Cardiac atrium fibroblast (primary cell): ENCODE results near the gene PLA2G4C. TPM values are rescaled to one million over a fixed set of nuclear protein-coding genes. Genes with fewer than 3 reads are reported as not detected.

Experiments
- total RNA-seq: library from RNA; depleted of rRNA; stranded (reverse); fragments of >200 nt; gene quantifications from 2 replicates; pipeline ENCODE4 v1.2.3, GENCODE V29; 2015

The PLA2G4C gene, protein sequence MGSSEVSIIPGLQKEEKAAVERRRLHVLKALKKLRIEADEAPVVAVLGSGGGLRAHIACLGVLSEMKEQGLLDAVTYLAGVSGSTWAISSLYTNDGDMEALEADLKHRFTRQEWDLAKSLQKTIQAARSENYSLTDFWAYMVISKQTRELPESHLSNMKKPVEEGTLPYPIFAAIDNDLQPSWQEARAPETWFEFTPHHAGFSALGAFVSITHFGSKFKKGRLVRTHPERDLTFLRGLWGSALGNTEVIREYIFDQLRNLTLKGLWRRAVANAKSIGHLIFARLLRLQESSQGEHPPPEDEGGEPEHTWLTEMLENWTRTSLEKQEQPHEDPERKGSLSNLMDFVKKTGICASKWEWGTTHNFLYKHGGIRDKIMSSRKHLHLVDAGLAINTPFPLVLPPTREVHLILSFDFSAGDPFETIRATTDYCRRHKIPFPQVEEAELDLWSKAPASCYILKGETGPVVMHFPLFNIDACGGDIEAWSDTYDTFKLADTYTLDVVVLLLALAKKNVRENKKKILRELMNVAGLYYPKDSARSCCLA
- 4.5 and 6.3 TPM in 2 replicates for total RNA-seq

DNA sequence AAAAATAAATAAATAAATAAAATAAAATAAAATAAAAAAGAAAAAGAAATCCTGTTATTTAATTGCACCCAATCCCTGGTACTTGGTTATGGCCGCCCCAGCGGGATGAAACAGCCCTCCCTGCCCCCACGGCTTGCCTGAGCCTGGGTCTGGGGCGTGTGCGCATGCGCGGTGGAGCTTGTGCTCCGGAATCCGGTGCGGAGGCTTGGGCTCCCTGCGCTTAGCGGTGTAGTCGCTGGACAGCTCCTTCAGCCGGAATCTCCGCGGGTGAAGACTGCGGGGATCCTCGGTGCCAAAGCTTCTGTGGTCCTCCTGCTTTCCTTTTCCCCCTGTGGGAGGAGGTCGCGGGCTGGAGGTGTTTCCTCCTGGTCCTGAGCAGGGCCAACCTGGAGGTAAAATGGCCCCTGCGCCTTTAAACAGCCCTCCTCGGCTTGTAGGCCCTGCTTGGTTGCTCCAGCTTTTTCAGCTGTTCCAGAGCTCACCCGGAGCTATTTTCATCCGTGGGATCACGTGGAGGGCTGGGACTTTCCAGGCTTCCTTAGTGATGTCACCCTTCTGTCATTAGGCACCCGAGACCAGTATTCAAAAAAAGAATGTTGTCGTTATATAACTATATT lies at the start of gene PLA2G4C:
TSS of gene PLA2G4C (minus strand) at position 468 of the 617 bp plus-strand sequence. CDS start 4,288 bp downstream, outside the sequence.

DNA sequence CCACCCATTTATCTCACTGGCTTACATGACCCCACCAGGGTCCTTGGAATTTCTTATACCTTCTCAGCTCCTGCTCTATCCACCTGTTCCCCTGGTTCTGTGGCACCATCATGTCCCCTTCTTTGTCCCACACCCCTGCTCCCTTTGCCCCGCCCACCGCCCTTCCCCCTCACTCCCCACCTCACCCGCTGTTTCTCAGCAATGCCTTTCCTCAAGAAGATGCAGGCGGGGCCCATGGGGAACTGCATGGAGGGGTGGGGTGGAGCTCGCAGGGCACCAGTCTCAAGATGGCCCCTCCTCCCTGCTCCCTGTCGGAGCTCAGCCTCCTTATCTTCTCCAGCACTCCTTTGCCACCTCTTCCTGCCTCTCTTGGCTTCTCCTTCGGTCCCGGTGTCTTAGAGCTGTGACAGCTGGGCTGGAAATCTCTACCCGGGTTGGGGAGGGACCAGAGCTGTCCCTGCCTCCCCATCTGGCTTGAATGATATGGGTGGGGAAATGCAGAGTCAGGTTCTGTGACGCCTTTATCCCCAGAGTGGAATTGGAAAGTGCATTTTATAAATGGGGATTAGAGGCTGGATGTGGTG lies 66.8 kb downstream of the PLA2G4C start, which contains the start of gene CABP5:
TSS of gene CABP5 (minus strand) at position 405 of the 584 bp plus-strand sequence. CDS start at position 248, 157 bp downstream.

Other genes with a start within 250 kb of the PLA2G4C start
- not detected in 2 replicates for gene SULT2A1, start 224.5 kb downstream of the PLA2G4C start, total RNA-seq
- gene BSPH1, start 118.6 kb downstream of the PLA2G4C start, total RNA-seq: not detected in 2 replicates
- not detected in 2 replicates for gene ELSPBP1, start 116.2 kb downstream of the PLA2G4C start, total RNA-seq
- gene CABP5, start 66.7 kb downstream of the PLA2G4C start, total RNA-seq: not detected in 2 replicates
- 6.8 and 9.6 TPM in 2 replicates for gene LIG1, start 59.5 kb upstream of the PLA2G4C start, total RNA-seq
- 0.97 and 1.8 TPM in 2 replicates for gene ZSWIM9, start 59.9 kb upstream of the PLA2G4C start, total RNA-seq
- gene CARD8, start 145.1 kb upstream of the PLA2G4C start, total RNA-seq: 12.3 and 19.5 TPM in 2 replicates
- 3.9 TPM in 1 of 2 replicates, not detected in the other for gene ZNF114, start 159.3 kb upstream of the PLA2G4C start, total RNA-seq
- gene EMP3, start 214.7 kb upstream of the PLA2G4C start, total RNA-seq: 163 and 198 TPM in 2 replicates